Trophoblast cell (in vitro differentiated cells and primary cell): ENCODE results near the gene STK38L.

Experiments used
- DNase-seq, 2 donors: peaks; one replicate each; pipeline ENCODE4 v3.0.0-alpha.2; 2016
- H2AFZ ChIP-seq: 2 replicates; pipeline ENCODE4 v1.6.1; 2013; ENCODE audit warnings: low read length, moderate library complexity, mild to moderate bottlenecking; ENCODE audit not compliant: insufficient read depth, poor library complexity
- H2AK5ac ChIP-seq: 2 replicates; pipeline ENCODE4 v1.6.1; 2013; ENCODE audit warnings: mild to moderate bottlenecking, low read length
- H2BK120ac ChIP-seq: 2 replicates; pipeline ENCODE4 v1.6.1; 2013; ENCODE audit warnings: low read length, mild to moderate bottlenecking, moderate library complexity; ENCODE audit not compliant: insufficient read depth, poor library complexity
- H2BK12ac ChIP-seq: 2 replicates; pipeline ENCODE4 v1.6.1; 2013; ENCODE audit warnings: mild to moderate bottlenecking, low read length, moderate library complexity
- H2BK5ac ChIP-seq: 2 replicates; pipeline ENCODE4 v1.6.1; 2013; ENCODE audit warnings: low read length, low read depth, moderate library complexity, mild to moderate bottlenecking; ENCODE audit not compliant: poor library complexity
- H3K14ac ChIP-seq: 2 replicates; pipeline ENCODE4 v1.6.1; 2013; ENCODE audit warnings: mild to moderate bottlenecking, low read length
- H3K18ac ChIP-seq: 2 replicates; pipeline ENCODE4 v1.6.1; 2013; ENCODE audit warnings: mild to moderate bottlenecking, low read length
- H3K23ac ChIP-seq: 2 replicates; pipeline ENCODE4 v1.6.1; 2013; ENCODE audit warnings: low read length
- H3K27ac ChIP-seq: 2 replicates; pipeline ENCODE4 v1.5.1; 2013; ENCODE audit warnings: low read depth, mild to moderate bottlenecking, inconsistent platforms, low read length, moderate library complexity
- H3K27me3 ChIP-seq: 2 replicates; pipeline ENCODE4 v1.6.1; 2013; ENCODE audit warnings: inconsistent platforms, mild to moderate bottlenecking, low read length, moderate library complexity; ENCODE audit not compliant: insufficient read depth
- H3K36me3 ChIP-seq, 2 experiments: 1 replicate in 1 of 2; 2 replicates in 1 of 2; pipeline ENCODE4 v1.6.1; 2013; ENCODE audit warnings: low read length in 2 of 2, mild to moderate bottlenecking in 2 of 2, moderate library complexity in 1 of 2; ENCODE audit not compliant: insufficient read depth in 2 of 2, control insufficient read depth in 1 of 2
- H3K4ac ChIP-seq: 2 replicates; pipeline ENCODE4 v1.6.1; 2013; ENCODE audit warnings: low read depth, mild to moderate bottlenecking, low read length, moderate library complexity
- H3K4me1 ChIP-seq, 2 experiments: 1 replicate in 1 of 2; 2 replicates in 1 of 2; pipeline ENCODE4 v1.6.1; 2013; ENCODE audit warnings: low read length in 2 of 2, mild to moderate bottlenecking in 2 of 2, moderate library complexity in 1 of 2; ENCODE audit not compliant: insufficient read depth in 2 of 2, control insufficient read depth in 1 of 2
- H3K4me2 ChIP-seq: 2 replicates; pipeline ENCODE4 v1.6.1; 2013; ENCODE audit warnings: inconsistent platforms, mild to moderate bottlenecking, low read length, moderate library complexity
- H3K4me3 ChIP-seq: 2 replicates; pipeline ENCODE4 v1.5.1; 2013; ENCODE audit warnings: mild to moderate bottlenecking, low read depth, low read length, inconsistent platforms
- H3K79me1 ChIP-seq: one replicate; pipeline ENCODE4 v1.6.1; 2013; ENCODE audit warnings: low read length
- H3K79me2 ChIP-seq: 2 replicates; pipeline ENCODE4 v1.6.1; 2013; ENCODE audit warnings: low read length, mild to moderate bottlenecking; ENCODE audit not compliant: control insufficient read depth, insufficient read depth, poor library complexity
- H3K9ac ChIP-seq: 2 replicates; pipeline ENCODE4 v1.6.1; 2013; ENCODE audit warnings: mild to moderate bottlenecking, low read length
- H3K9me3 ChIP-seq: 2 replicates; pipeline ENCODE4 v1.6.1; 2013; ENCODE audit warnings: low read depth, mild to moderate bottlenecking, control low read depth, inconsistent platforms, low read length; ENCODE audit not compliant: insufficient read depth
- H4K12ac ChIP-seq: 2 replicates; pipeline ENCODE4 v1.6.1; 2013; ENCODE audit warnings: low read depth, mild to moderate bottlenecking, low read length, moderate library complexity
- H4K8ac ChIP-seq: 2 replicates; pipeline ENCODE4 v1.6.1; 2013; ENCODE audit warnings: low read depth, mild to moderate bottlenecking, low read length, moderate library complexity
- H4K91ac ChIP-seq: one replicate; pipeline ENCODE4 v1.6.1; 2013; ENCODE audit warnings: low read depth, mild to moderate bottlenecking, low read length, moderate library complexity
- WGBS: extraction: QIAGEN DNeasy Blood & Tissue Kit; methylation state at CpG from one replicate; pipeline ENCODE4 v1.1.7; 2013; ENCODE audit warnings: missing lambda C conversion rate; ENCODE audit not compliant: insufficient read length, insufficient coverage; ENCODE audit errors: extremely low coverage; 5-methylcytosine and 5-hydroxymethylcytosine counted together

The STK38L gene

DNA sequence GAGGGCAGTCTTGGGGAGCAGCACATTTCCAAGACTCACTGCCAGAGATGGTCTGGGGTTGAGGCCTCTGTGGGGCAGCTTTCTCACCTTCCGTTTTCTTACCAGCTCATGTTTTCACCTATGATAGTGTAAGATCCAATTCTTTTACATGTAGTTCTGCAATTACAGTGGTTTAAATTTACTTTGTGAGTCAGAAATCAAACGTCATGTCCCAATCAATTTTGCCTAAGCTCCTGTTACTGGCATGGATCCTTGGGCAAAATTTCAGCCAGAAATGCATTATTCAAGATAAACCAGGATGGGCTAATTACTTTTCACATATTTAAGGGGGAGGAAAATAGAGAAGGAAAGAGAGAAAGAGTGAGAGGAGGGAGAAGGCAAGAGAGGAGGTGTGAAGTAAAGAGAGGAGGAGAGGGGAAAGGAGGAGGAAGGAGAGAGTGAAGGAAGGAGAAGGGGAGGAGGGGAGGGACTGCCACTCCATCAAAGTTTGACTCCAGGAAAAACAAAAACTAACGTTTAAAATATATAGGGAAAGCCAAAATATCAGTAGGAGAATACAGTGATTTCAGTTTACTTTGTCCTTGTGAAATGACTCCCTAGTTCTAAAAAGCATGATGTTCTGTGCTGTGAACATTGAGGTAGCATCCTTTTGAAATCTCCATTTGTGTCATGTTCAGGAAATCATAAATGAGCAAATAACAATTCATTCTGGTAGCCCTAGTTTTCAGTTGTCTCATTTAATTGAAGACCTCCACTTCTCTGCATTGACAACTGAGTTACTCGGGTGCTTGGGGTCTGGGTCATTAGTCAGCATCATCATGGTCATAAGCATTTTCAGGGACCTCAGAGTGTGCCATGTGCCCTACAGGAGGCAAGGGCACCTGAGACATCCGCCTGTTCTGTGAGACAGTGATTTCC lies 91.5 kb downstream of the STK38L start:
- WGBS = no CpG with 5 or more reads among the region's 5 CpGs
- no peak overlapping the region for H2AK5ac ChIP-seq

DNA sequence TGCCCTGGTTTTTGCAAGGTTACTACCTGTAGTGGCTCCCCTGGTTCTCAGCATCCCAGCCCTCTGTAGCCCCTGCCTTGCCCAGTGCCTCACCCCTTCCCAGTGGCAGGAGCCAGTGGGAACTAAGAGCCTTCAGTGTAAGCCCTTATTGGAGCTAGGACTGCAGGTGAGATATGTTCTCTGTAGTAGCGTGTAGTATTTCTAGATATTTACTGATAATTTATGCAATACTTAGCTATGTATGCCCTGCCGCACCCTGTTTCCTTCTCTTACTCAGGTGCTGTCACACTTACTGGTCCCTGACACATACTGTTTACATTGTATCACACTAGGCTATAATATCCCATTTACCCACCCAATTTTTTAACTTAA lies 92.2 kb downstream of the STK38L start:
- no peak overlapping the region for H3K4me2 ChIP-seq
- no peak overlapping the region for H3K4me3 ChIP-seq
- no peak overlapping the region for H3K18ac ChIP-seq
- no peak overlapping the region for H3K4ac ChIP-seq
- no peak overlapping the region for H2AFZ ChIP-seq
- H4K91ac ChIP-seq = no peak overlapping the region
- H4K8ac ChIP-seq = no peak overlapping the region
- H2BK12ac ChIP-seq = no peak overlapping the region
- H3K79me2 ChIP-seq = peaks cover 4% of the 10 kb centered on the region
- WGBS = no CpG with 5 or more reads among the region's 2 CpGs
- H3K9me3 ChIP-seq = no peaks in the 10 kb centered on the region
- no peak overlapping the region for H2AK5ac ChIP-seq
- H3K79me1 ChIP-seq = peaks cover 8% of the 10 kb centered on the region
- H3K9ac ChIP-seq = no peak overlapping the region
- no peak overlapping the region for H3K23ac ChIP-seq
- peaks cover 8 to 11% of the 10 kb centered on the region in 2 experiments for H3K4me1 ChIP-seq
- no peak overlapping the region for H3K27ac ChIP-seq
- no peak overlapping the region for H2BK120ac ChIP-seq
- DNase-seq = peak; percentile 63 to 80
- no peaks in the 10 kb centered on the region for H3K36me3 ChIP-seq
- peaks cover 7% of the 10 kb centered on the region for H3K27me3 ChIP-seq
- no peak overlapping the region for H4K12ac ChIP-seq
- no peak overlapping the region for H2BK5ac ChIP-seq
- no peak overlapping the region for H3K14ac ChIP-seq

More for the DNA sequence above, 91.5 kb downstream of the STK38L start:
- DNase-seq = no peak
- H4K12ac ChIP-seq = no peak overlapping the region
- no peak overlapping the region for H3K23ac ChIP-seq
- H3K27me3 ChIP-seq = peaks cover 7% of the 10 kb centered on the region
- H2BK120ac ChIP-seq = no peak overlapping the region
- no peaks in the 10 kb centered on the region for H3K9me3 ChIP-seq
- H3K79me2 ChIP-seq = peaks cover 4% of the 10 kb centered on the region
- no peak overlapping the region for H4K8ac ChIP-seq
- no peak overlapping the region for H3K4ac ChIP-seq
- no peak overlapping the region for H3K18ac ChIP-seq
- H3K27ac ChIP-seq = no peak overlapping the region
- no peak overlapping the region for H3K4me2 ChIP-seq
- H2BK5ac ChIP-seq = no peak overlapping the region
- H3K4me3 ChIP-seq = no peak overlapping the region
- peaks cover 8% of the 10 kb centered on the region for H3K79me1 ChIP-seq
- H4K91ac ChIP-seq = no peak overlapping the region
- H2AFZ ChIP-seq = no peak overlapping the region
- no peaks in the 10 kb centered on the region for H3K36me3 ChIP-seq
- no peak overlapping the region for H3K14ac ChIP-seq
- H3K4me1 ChIP-seq = peaks cover 8 to 11% of the 10 kb centered on the region in 2 experiments
- H2BK12ac ChIP-seq = no peak overlapping the region
- no peak overlapping the region for H3K9ac ChIP-seq

DNA sequence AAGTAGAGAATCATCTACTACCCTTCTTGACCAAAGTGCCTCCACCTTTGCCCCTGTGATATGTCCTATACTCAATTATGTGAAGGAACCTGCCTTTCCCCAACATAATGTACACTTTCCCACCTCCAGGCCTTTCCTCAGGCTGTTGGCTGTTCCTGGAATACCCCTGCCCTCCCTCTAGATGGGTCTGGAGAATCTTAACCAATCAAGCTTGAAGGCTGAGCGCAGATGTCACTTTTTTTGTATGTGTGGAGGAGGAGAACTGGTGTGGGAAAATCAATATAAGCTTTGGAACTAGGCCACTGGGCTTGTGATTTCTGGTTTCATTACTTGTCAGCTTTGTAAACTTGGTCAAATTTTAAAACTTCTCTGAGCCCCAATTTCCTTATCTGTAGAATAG lies 93.3 kb downstream of the STK38L start:
- Histone ChIP-seq H3K23ac (no peak overlapping the region), H3K4me3 (no peak overlapping the region), H3K18ac (no peak overlapping the region), H3K36me3 (no peaks in the 10 kb centered on the region), H3K27ac (no peak overlapping the region), H4K12ac (no peak overlapping the region), H2AK5ac (no peak overlapping the region), H3K14ac (no peak overlapping the region), H3K9me3 (no peaks in the 10 kb centered on the region), H3K4ac (no peak overlapping the region), H3K79me2 (peaks cover 3% of the 10 kb centered on the region), H4K91ac (no peak overlapping the region), H2BK12ac (no peak overlapping the region), H4K8ac (no peak overlapping the region), H3K9ac (no peak overlapping the region), H3K79me1 (peaks cover 6% of the 10 kb centered on the region), H2BK5ac (no peak overlapping the region), H3K4me1 (peaks cover 2 to 4% of the 10 kb centered on the region in 2 experiments), H3K27me3 (peaks cover 7% of the 10 kb centered on the region), H2BK120ac (no peak overlapping the region), H2AFZ (no peak overlapping the region), H3K4me2 (no peak overlapping the region)
- WGBS = no CpG with 5 or more reads among the region's 1 CpG
- no peak for DNase-seq

DNA sequence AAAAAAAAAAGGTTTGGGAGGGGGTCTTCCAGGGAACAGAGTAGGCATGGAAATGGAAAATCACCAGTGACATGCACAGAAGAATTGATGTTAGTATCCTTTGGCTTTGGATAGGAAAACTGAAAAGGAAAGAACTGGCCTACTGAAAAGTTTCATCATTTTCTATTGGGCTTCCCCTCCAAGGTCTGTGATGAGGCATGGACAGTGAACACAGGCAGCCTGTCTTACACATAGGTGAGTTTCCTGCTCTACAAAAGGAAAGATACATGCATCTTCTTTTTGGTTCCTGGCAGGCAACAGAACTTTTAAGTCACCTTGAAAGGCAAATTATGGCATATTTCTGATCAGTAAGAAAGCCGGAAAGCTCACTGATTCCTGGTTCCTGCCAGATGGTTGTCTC lies 94.4 kb downstream of the STK38L start:
- H3K4me3 ChIP-seq = no peak overlapping the region
- no peak overlapping the region for H3K27ac ChIP-seq
- no peak overlapping the region for H4K12ac ChIP-seq
- no peak overlapping the region for H4K8ac ChIP-seq
- no peak for DNase-seq
- H2BK12ac ChIP-seq = no peak overlapping the region
- no peak overlapping the region for H2BK120ac ChIP-seq
- H3K18ac ChIP-seq = no peak overlapping the region
- no peaks in the 10 kb centered on the region for H3K36me3 ChIP-seq
- H3K4me1 ChIP-seq = peaks cover 0 to 1% of the 10 kb centered on the region in 2 experiments
- H3K4me2 ChIP-seq = no peak overlapping the region
- no peaks in the 10 kb centered on the region for H3K79me2 ChIP-seq
- WGBS = no CpG with 5 or more reads among the region's 1 CpG
- peaks cover 3% of the 10 kb centered on the region for H3K27me3 ChIP-seq
- H2AFZ ChIP-seq = no peak overlapping the region
- H2AK5ac ChIP-seq = no peak overlapping the region
- H3K9ac ChIP-seq = no peak overlapping the region
- no peak overlapping the region for H3K4ac ChIP-seq
- no peak overlapping the region for H3K23ac ChIP-seq
- no peak overlapping the region for H3K14ac ChIP-seq
- no peak overlapping the region for H4K91ac ChIP-seq
- H3K79me1 ChIP-seq = no peaks in the 10 kb centered on the region
- H3K9me3 ChIP-seq = no peaks in the 10 kb centered on the region
- no peak overlapping the region for H2BK5ac ChIP-seq
